ENCODE data around the gene LRFN5.

- TF ChIP-seq NFE2L2 (IDR thresholded peaks at IDR 0.05; ENCODE audit: low read length) (no peak), ERF (CRISPR knock-in tag; IDR thresholded peaks at IDR 0.05) (no peak), CTCF (CRISPR knock-in tag; IDR thresholded peaks at IDR 0.05) (no peak), ZFP36 (IDR thresholded peaks at IDR 0.05; ENCODE audit: borderline replicate concordance, low read depth, low read length, partially characterized antibody) (no peak), ZNF12 (CRISPR knock-in tag; IDR thresholded peaks at IDR 0.05) (no peak), TBP (CRISPR knock-in tag; IDR thresholded peaks at IDR 0.05) (no peak), PATZ1 (CRISPR knock-in tag; IDR thresholded peaks at IDR 0.05) (no peak), ZUFSP (CRISPR knock-in tag; IDR thresholded peaks at IDR 0.05; ENCODE audit: borderline replicate concordance) (no peak), SIX1 (CRISPR knock-in tag; IDR thresholded peaks at IDR 0.05; ENCODE audit: borderline replicate concordance) (no peak)
- TF ChIP-seq, protein P1, sequence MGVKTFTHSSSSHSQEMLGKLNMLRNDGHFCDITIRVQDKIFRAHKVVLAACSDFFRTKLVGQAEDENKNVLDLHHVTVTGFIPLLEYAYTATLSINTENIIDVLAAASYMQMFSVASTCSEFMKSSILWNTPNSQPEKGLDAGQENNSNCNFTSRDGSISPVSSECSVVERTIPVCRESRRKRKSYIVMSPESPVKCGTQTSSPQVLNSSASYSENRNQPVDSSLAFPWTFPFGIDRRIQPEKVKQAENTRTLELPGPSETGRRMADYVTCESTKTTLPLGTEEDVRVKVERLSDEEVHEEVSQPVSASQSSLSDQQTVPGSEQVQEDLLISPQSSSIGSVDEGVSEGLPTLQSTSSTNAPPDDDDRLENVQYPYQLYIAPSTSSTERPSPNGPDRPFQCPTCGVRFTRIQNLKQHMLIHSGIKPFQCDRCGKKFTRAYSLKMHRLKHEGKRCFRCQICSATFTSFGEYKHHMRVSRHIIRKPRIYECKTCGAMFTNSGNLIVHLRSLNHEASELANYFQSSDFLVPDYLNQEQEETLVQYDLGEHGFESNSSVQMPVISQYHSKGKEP (CRISPR knock-in tag; IDR thresholded peaks at IDR 0.05) = no peak
- TF ChIP-seq, protein P2, sequence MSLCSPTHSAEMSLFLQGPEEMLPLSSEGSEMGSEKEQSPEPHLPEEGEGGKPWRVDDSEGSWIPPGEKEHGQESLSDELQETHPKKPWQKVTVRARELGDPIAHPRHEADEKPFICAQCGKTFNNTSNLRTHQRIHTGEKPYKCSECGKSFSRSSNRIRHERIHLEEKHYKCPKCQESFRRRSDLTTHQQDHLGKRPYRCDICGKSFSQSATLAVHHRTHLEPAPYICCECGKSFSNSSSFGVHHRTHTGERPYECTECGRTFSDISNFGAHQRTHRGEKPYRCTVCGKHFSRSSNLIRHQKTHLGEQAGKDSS (CRISPR knock-in tag; IDR thresholded peaks at IDR 0.05; ENCODE audit: borderline replicate concordance, low read depth) = no peak
Measured at GRCh38 chr14:41901089-41901488, 294.4 kb downstream of the LRFN5 start.

All from HepG2 (cell line).